K562 (cell line): ENCODE measurements around the gene NOP10. TPM values are rescaled to one million over a fixed set of nuclear protein-coding genes. Genes with fewer than 3 reads are reported as not detected.
A peak's percentile ranks its signal among the peaks of the same experiment; 100 is the strongest.

Experiments
- ADNP ChIP-seq: fragments of 200-800 bp; sonication (Bioruptor generic); IDR thresholded peaks from 2 replicates; pipeline ENCODE4 v1.6.1; 2016; ENCODE audit warnings: missing genetic modification characterization, missing compliant biosample characterization
- CHD1 ChIP-seq: fragments of 200-600 bp; sonication (generic); IDR thresholded peaks from one replicate; pipeline ENCODE4 v1.6.1; 2012; ENCODE audit warnings: mild to moderate bottlenecking, moderate library complexity, low read length, inconsistent platforms
- HDAC3 ChIP-seq: fragments of 450-650 bp; IDR thresholded peaks from 2 replicates; pipeline ENCODE4 v1.6.1; 2018; ENCODE audit warnings: borderline replicate concordance, mild to moderate bottlenecking, moderate library complexity; ENCODE audit not compliant: partially characterized antibody
- HSF4 ChIP-seq: fragments of 250-450 bp; sonication (Bioruptor Pico); IDR thresholded peaks from 2 replicates; pipeline ENCODE4 v2.1.2; 2022; ENCODE audit warnings: mild to moderate bottlenecking, moderate library complexity, borderline replicate concordance
- IRF2 ChIP-seq: sonication (generic); formaldehyde crosslinking; IDR thresholded peaks from 2 replicates; pipeline ENCODE4 v1.8.1; 2022; ENCODE audit warnings: mild to moderate bottlenecking, missing genetic modification reagents
- KLF13 ChIP-seq: fragments of 450-650 bp; IDR thresholded peaks from 2 replicates; pipeline ENCODE4 v1.6.1; 2016; ENCODE audit warnings: missing genetic modification characterization, low read depth, mild to moderate bottlenecking, missing compliant biosample characterization, moderate library complexity, borderline replicate concordance
- KLF16 ChIP-seq: IDR thresholded peaks from 2 replicates; pipeline ENCODE4 v1.6.1; 2016; ENCODE audit warnings: antibody characterized with exemption
- MIER1 ChIP-seq: fragments of 450-650 bp; IDR thresholded peaks from 2 replicates; pipeline ENCODE4 v1.6.1; 2016; ENCODE audit warnings: antibody characterized with exemption, mild to moderate bottlenecking, low read depth
- MLX ChIP-seq, 2 experiments: fragments of 450-650 bp in 1 of 2; sonication (generic) in 1 of 2; formaldehyde crosslinking; conservative IDR thresholded peaks; 2 replicates each; pipeline versions ENCODE4 v1.4.0 to v1.8.1; 2020 to 2022; ENCODE audit warnings: mild to moderate bottlenecking in 1 of 2, missing genetic modification reagents in 1 of 2
- NBN ChIP-seq: fragments of 450-650 bp; IDR thresholded peaks from 2 replicates; pipeline ENCODE4 v1.6.1; 2016; ENCODE audit warnings: low read depth, mild to moderate bottlenecking
- NFXL1 ChIP-seq: fragments of 450-650 bp; formaldehyde crosslinking; IDR thresholded peaks from 2 replicates; pipeline ENCODE4 v1.4.0; 2021; ENCODE audit warnings: mild to moderate bottlenecking
- RBBP5 ChIP-seq: fragments of 200-600 bp; sonication (generic); IDR thresholded peaks from 2 replicates; pipeline ENCODE4 v1.6.1; 2012; ENCODE audit warnings: borderline replicate concordance, mild to moderate bottlenecking, low read length, control low read depth, inconsistent platforms; ENCODE audit not compliant: insufficient read depth, poor library complexity, severe bottlenecking
- SAFB ChIP-seq: fragments of 200-400 bp; formaldehyde crosslinking; IDR thresholded peaks from 2 replicates; pipeline ENCODE4 v1.6.1; 2017; ENCODE audit warnings: low read depth, low read length, borderline replicate concordance
- SIN3B ChIP-seq: fragments of 450-650 bp; IDR thresholded peaks from 2 replicates; pipeline ENCODE4 v1.6.1; 2017; ENCODE audit warnings: low read depth, mild to moderate bottlenecking, moderate library complexity
- SNAPC5 ChIP-seq: fragments of 250-450 bp; sonication (Bioruptor Pico); IDR thresholded peaks from 2 replicates; pipeline ENCODE4 v1.8.0; 2021; ENCODE audit warnings: moderate library complexity, mild to moderate bottlenecking, inconsistent platforms
- SPI1 ChIP-seq: IDR thresholded peaks from 2 replicates; pipeline ENCODE4 v1.6.1; 2011; ENCODE audit warnings: low read depth, low read length, control low read depth, borderline replicate concordance
- ZFP36 ChIP-seq: fragments of 150-350 bp; IDR thresholded peaks from 2 replicates; pipeline ENCODE4 v1.6.1; 2018; ENCODE audit warnings: low read length, low read depth; ENCODE audit not compliant: partially characterized antibody
- ZKSCAN1 ChIP-seq: fragments of 150-350 bp; IDR thresholded peaks from 2 replicates; pipeline ENCODE4 v1.6.1; 2016; ENCODE audit warnings: low read depth, low read length
- ZMIZ1 ChIP-seq, 2 experiments: fragments of 150-350 bp in 1 of 2; IDR thresholded peaks; 2 replicates each; pipeline ENCODE4 v1.6.1; 2012 to 2016; ENCODE audit warnings: low read depth in 2 of 2, low read length in 2 of 2, mild to moderate bottlenecking in 1 of 2, moderate library complexity in 1 of 2
- ZNF280B ChIP-seq: fragments of 250-450 bp; sonication (Bioruptor Pico); IDR thresholded peaks from 2 replicates; pipeline ENCODE4 v1.5.1; 2021; ENCODE audit warnings: mild to moderate bottlenecking
- polyA plus RNA-seq, 8 experiments: library from polyadenylated mRNA; depleted of rRNA in 4 of 8; stranded (reverse) in 5 of 8; unstranded in 3 of 8; fragments of >200 nt; fragmentation: Nextera tagmentation in 2 of 8; fragmentation: Illumina TruSeq in 1 of 8; extraction: Ambion mirVana in 2 of 8; extraction: Trizol in 1 of 8; gene quantifications; 2 replicates each; pipeline versions ENCODE4 v1.2.1 to v1.2.3, GENCODE V29; 2011 to 2014; ENCODE audit warnings: inconsistent platforms in 1 of 8, missing spikeins in 1 of 8
- total RNA-seq, 7 experiments: library from RNA; depleted of rRNA in 6 of 7; stranded (reverse); fragments of >200 nt in 6 of 7; fragmentation: Illumina TruSeq in 2 of 7; extraction: Trizol in 2 of 7; gene quantifications; 2 replicates each; pipeline versions ENCODE4 v1.2.1 to v1.2.3, GENCODE V29; 2011 to 2021; ENCODE audit warnings: low replicate concordance in 1 of 7
- TF ChIP-seq, protein P1 (sequence below): sonication (generic); formaldehyde crosslinking; IDR thresholded peaks from 2 replicates; pipeline ENCODE4 v1.8.1; 2023; ENCODE audit warnings: mild to moderate bottlenecking, missing genetic modification reagents

NOP10 gene
- total and polyA plus RNA-seq, 9 of the 15 experiments (the other 6 are each of a cell fraction or from before 2014, with no cell fraction given), result 250 to 1,663 (median 449) TPM

DNA sequence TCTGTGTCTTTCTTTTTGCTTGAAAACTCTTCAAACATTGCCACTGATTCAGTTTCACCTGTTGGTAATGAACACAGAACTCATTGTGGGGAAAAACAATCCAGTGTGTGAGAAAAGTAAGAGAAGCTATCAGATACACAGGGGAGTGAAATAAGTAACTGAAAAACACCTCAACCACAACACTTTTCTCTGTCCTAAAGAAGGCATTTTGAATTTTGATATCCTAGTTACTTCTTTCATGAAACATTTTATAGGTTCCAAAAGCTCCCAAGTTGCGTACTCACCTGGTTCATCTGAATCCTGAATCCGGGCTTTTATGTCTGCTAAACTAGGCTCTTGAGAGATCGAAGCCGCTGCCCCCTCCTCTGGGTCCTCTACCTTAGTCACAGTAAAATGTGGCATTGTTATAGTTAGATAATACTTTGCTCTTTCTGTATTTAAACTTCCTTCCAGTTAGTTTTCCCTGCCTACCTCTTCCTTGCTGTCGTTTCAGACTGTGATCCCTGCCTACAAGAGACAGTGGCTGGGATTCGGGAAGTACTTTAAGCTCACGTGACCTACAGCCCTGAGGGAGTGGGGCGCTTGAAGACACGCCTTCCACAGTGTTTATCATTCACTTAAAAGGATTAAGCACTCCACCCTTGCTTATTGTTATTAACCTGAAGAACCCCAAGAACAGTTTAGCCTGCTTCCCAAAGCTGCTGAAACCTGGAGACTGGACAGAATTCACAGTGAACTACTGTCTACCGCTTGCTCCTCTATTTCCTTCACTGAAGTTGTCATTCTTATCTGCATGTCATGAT lies 24.5 kb downstream of the NOP10 start (continued):
- TF ChIP-seq ADNP (tag), result no peak
- TF ChIP-seq SAFB, result no peak
- no peak for TF ChIP-seq MIER1
- TF ChIP-seq ZNF280B (CRISPR knock-in tag), result no peak
- TF ChIP-seq ZKSCAN1, result no peak
- no peak for TF ChIP-seq KLF13 (tag)
- TF ChIP-seq NBN, result no peak; the same call in 1 of the 2 replicates
- TF ChIP-seq RBBP5, result peak; percentile 30
- no peak for TF ChIP-seq HSF4
- no peak for TF ChIP-seq SPI1
- no peak for TF ChIP-seq IRF2
- no peak for TF ChIP-seq MLX (CRISPR knock-in tag; conservative IDR thresholded peaks at IDR 0.05)
- TF ChIP-seq SIN3B, result no peak
- TF ChIP-seq HDAC3, result no peak
- no peak for TF ChIP-seq ZFP36
- no peak for TF ChIP-seq KLF16
- no peak for TF ChIP-seq CHD1
- no peak for TF ChIP-seq SNAPC5
- TF ChIP-seq, protein P1, sequence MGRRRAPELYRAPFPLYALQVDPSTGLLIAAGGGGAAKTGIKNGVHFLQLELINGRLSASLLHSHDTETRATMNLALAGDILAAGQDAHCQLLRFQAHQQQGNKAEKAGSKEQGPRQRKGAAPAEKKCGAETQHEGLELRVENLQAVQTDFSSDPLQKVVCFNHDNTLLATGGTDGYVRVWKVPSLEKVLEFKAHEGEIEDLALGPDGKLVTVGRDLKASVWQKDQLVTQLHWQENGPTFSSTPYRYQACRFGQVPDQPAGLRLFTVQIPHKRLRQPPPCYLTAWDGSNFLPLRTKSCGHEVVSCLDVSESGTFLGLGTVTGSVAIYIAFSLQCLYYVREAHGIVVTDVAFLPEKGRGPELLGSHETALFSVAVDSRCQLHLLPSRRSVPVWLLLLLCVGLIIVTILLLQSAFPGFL (CRISPR knock-in tag), result no peak
- no peak for TF ChIP-seq NFXL1 (CRISPR knock-in tag)
- no peak for TF ChIP-seq ZMIZ1 (IDR thresholded peaks at IDR 0.05; ENCODE audit: low read depth in 2 of 2, low read length in 2 of 2)
